Ascending aorta (tissue), 2 donors: Measurements from ENCODE around the gene E4F1. TPM values are rescaled to one million over a fixed set of nuclear protein-coding genes. Genes with fewer than 3 reads are reported as not detected.

ENCODE experiments used
- DNase-seq, 2 donors: peaks; one replicate each; pipeline ENCODE4 v3.0.0-alpha.2; 2019; ENCODE audit warnings: low spot score in 2 of 2
- H3K27ac ChIP-seq, 2 donors: fragments of 200-600 bp; sonication (generic); one replicate each; pipeline ENCODE4 v1.5.1; 2016 to 2017; ENCODE audit warnings: mild to moderate bottlenecking in 1 of 2
- H3K27me3 ChIP-seq: fragments of 200-600 bp; sonication (generic); one replicate; pipeline ENCODE4 v1.5.1; 2017
- H3K36me3 ChIP-seq, 2 donors: fragments of 200-600 bp; sonication (generic); one replicate each; pipeline ENCODE4 v1.5.1; 2016
- H3K4me1 ChIP-seq, 2 donors: fragments of 200-600 bp; sonication (generic); one replicate each; pipeline ENCODE4 v1.5.1; 2016 to 2017; ENCODE audit warnings: mild to moderate bottlenecking in 1 of 2
- H3K4me3 ChIP-seq, 2 donors: fragments of 200-600 bp; sonication (generic); one replicate each; pipeline ENCODE4 v1.5.1; 2016 to 2017; ENCODE audit warnings: mild to moderate bottlenecking in 1 of 2
- H3K9me3 ChIP-seq, 2 donors: fragments of 200-600 bp; sonication (generic); one replicate each; pipeline ENCODE4 v1.5.1; 2016
- CTCF ChIP-seq, 3 experiments: fragments of 200-600 bp in 2 of 3; fragments of 450-650 bp in 1 of 3; sonication (generic) in 2 of 3; IDR thresholded peaks; one replicate each; pipeline ENCODE4 v1.5.1; 2016 to 2019; ENCODE audit warnings: antibody characterized with exemption in 3 of 3, mild to moderate bottlenecking in 1 of 3, moderate library complexity in 1 of 3
- intact Hi-C: fragments of 100-400 bp; cut with DNase I; formaldehyde crosslinking; loops from one replicate; pipeline ENCODE4 v1.15.1; 2023
- total RNA-seq: library from RNA; depleted of rRNA; stranded (reverse); fragments of >200 nt; gene quantifications from one replicate; pipeline ENCODE4 v1.1.0, GENCODE V29; 2016

The E4F1 gene
- total RNA-seq, 1 donor from 2014 or later: 39.7 TPM

- DNase-seq: no peak
- Histone ChIP-seq H3K27me3 (no peaks in the 10 kb centered on the region), H3K27ac (no peak within 1 kb of the TSS), H3K4me3 (no peak within 1 kb of the TSS), H3K9me3 (no peaks in the 10 kb centered on the region), H3K4me1 (peaks cover 15 to 30% of the 10 kb centered on the region in 2 donors), H3K36me3 (peaks cover 18 to 36% of the 10 kb centered on the region in 2 donors)
- intact Hi-C loops: loop anchor here (5.0 kb wide), 2 partner anchors 42 to 812 kb away; partner anchors contain the start of genes ECI1, HCFC1R1, THOC6 and TNFRSF12A
- no peak for TF ChIP-seq CTCF (IDR thresholded peaks at IDR 0.05)
These were observed 12.7 kb upstream of the E4F1 start, which contains the start of gene BRICD5 for GRCh38 chr16:2210386-2211365. BRICD5 (minus strand) TSS chr16:2210863; CDS start chr16:2210833, 30 bp downstream.

- TF ChIP-seq CTCF (IDR thresholded peaks at IDR 0.05): no peak
- DNase-seq: no peak
- H3K4me1 ChIP-seq: peaks cover 12 to 22% of the 10 kb centered on the region in 2 donors
- intact Hi-C loops: loop anchor here (5.0 kb wide), 2 partner anchors 40 to 810 kb away; partner anchors contain the start of genes ECI1, HCFC1R1, THOC6 and TNFRSF12A
- H3K36me3 ChIP-seq: peaks cover 18 to 35% of the 10 kb centered on the region in 2 donors
- no peaks in the 10 kb centered on the region for H3K27me3 ChIP-seq
- no peak overlapping the region for H3K4me3 ChIP-seq
- no peak overlapping the region for H3K27ac ChIP-seq
- no peaks in the 10 kb centered on the region for H3K9me3 ChIP-seq
These were observed 11.5 kb upstream of the E4F1 start for GRCh38 chr16:2211923-2212347.

GRCh38 chr16:2212362-2213324, 10.7 kb upstream of the E4F1 start:
- Histone ChIP-seq H3K4me3 (peak overlapping the region in 1 of 2 donors; percentile 99), H3K27me3 (no peaks in the 10 kb centered on the region), H3K9me3 (no peaks in the 10 kb centered on the region), H3K36me3 (peaks cover 13 to 27% of the 10 kb centered on the region in 2 donors), H3K27ac (no peak overlapping the region), H3K4me1 (peaks cover 12 to 22% of the 10 kb centered on the region in 2 donors)
- TF ChIP-seq CTCF (IDR thresholded peaks at IDR 0.05): no peak
- intact Hi-C loops: loop anchor here (5.0 kb wide), 2 partner anchors 40 to 810 kb away; partner anchors contain the start of genes ECI1, HCFC1R1, THOC6 and TNFRSF12A
- no peak for DNase-seq

GRCh38 chr16:2213817-2214718, 9.3 kb upstream of the E4F1 start:
- H3K9me3 ChIP-seq: no peaks in the 10 kb centered on the region
- H3K36me3 ChIP-seq: peaks cover 0 to 13% of the 10 kb centered on the region in 2 donors
- H3K4me3 ChIP-seq: peak overlapping the region; percentile 93 to 99
- intact Hi-C loops: loop anchor here (5.0 kb wide), 2 partner anchors 38 to 808 kb away; partner anchors contain the start of genes ECI1, HCFC1R1, THOC6 and TNFRSF12A
- H3K27ac ChIP-seq: peak overlapping the region; percentile 51 to 73
- peaks cover 12 to 22% of the 10 kb centered on the region in 2 donors for H3K4me1 ChIP-seq
- no peaks in the 10 kb centered on the region for H3K27me3 ChIP-seq
- TF ChIP-seq CTCF (IDR thresholded peaks at IDR 0.05): no peak
- no peak for DNase-seq
